ENCODE data around the gene ADD2. TPM values are rescaled to one million over a fixed set of nuclear protein-coding genes. Genes with fewer than 3 reads are reported as not detected.

Gene ADD2
- total RNA-seq, 2 experiments from 2014 or later: 4.4 to 6.4 TPM

- ChIA-PET POLR2A (no interaction called here), CTCF (no interaction called here)
- intact Hi-C loops (cut with DNase I, micrococcal nuclease): no loop called here
- H3K27ac Mint-ChIP-seq: no peak overlapping the region
- Histone ChIP-seq H3K4me1 (ENCODE audit: insufficient read depth, low read length) (no peaks in the 10 kb centered on the region), H3K27ac (ENCODE audit: low read depth in 1 of 2, low read length in 2 of 2) (no peak overlapping the region), H3K9me3 (ENCODE audit: control insufficient read depth in 1 of 2, insufficient read depth in 1 of 2, low read length in 2 of 2) (no peaks in the 10 kb centered on the region), H3K4me3 (ENCODE audit: low read length) (no peak overlapping the region), H3K27me3 (ENCODE audit: control insufficient read depth in 1 of 2, insufficient read depth in 2 of 2, low read length in 2 of 2) (no peaks in the 10 kb centered on the region), H3K36me3 (ENCODE audit: insufficient read depth, low read length) (no peaks in the 10 kb centered on the region)
- no peaks in the 10 kb centered on the region for H3K27me3 Mint-ChIP-seq
- no peak for TF ChIP-seq CTCF (IDR thresholded peaks at IDR 0.05)
- peaks cover 23% of the 10 kb centered on the region for H3K36me3 Mint-ChIP-seq (ENCODE audit: low read depth)
- DNase-seq: no peak
- no peaks in the 10 kb centered on the region for H3K9me3 Mint-ChIP-seq
- no peaks in the 10 kb centered on the region for H3K4me1 Mint-ChIP-seq (ENCODE audit: low read depth)
- H3K4me3 Mint-ChIP-seq: no peak overlapping the region
- no peak for ATAC-seq (ENCODE audit: poor library complexity)
Observed at GRCh38 chr2:70687461-70687795, 80.6 kb downstream of the ADD2 start.

- Mint-ChIP-seq H3K27me3 (no peaks in the 10 kb centered on the region), H3K4me3 (no peak overlapping the region), H3K36me3 (ENCODE audit: low read depth) (peaks cover 23% of the 10 kb centered on the region), H3K4me1 (ENCODE audit: low read depth) (no peaks in the 10 kb centered on the region), H3K9me3 (no peaks in the 10 kb centered on the region), H3K27ac (no peak overlapping the region)
- no peaks in the 10 kb centered on the region for H3K9me3 ChIP-seq (ENCODE audit: control insufficient read depth in 1 of 2, insufficient read depth in 1 of 2, low read length in 2 of 2)
- TF ChIP-seq CTCF (IDR thresholded peaks at IDR 0.05): no peak
- intact Hi-C loops (cut with DNase I, micrococcal nuclease): no loop called here
- H3K4me3 ChIP-seq (ENCODE audit: low read length): no peak overlapping the region
- no peaks in the 10 kb centered on the region for H3K36me3 ChIP-seq (ENCODE audit: insufficient read depth, low read length)
- no peaks in the 10 kb centered on the region for H3K4me1 ChIP-seq (ENCODE audit: insufficient read depth, low read length)
- DNase-seq: peak in 2 of 14 experiments; percentile 20 to 35
- POLR2A ChIA-PET: no interaction called here
- ATAC-seq (ENCODE audit: poor library complexity): no peak
- no peaks in the 10 kb centered on the region for H3K27me3 ChIP-seq (ENCODE audit: control insufficient read depth in 1 of 2, insufficient read depth in 2 of 2, low read length in 2 of 2)
- no peak overlapping the region for H3K27ac ChIP-seq (ENCODE audit: low read depth in 1 of 2, low read length in 2 of 2)
- CTCF ChIA-PET: no interaction called here
Observed at GRCh38 chr2:70686577-70687460, 81.2 kb downstream of the ADD2 start.

GRCh38 chr2:70685771-70686171, 82.2 kb downstream of the ADD2 start:
- Mint-ChIP-seq H3K9me3 (no peaks in the 10 kb centered on the region), H3K4me3 (no peak overlapping the region), H3K27me3 (no peaks in the 10 kb centered on the region), H3K4me1 (ENCODE audit: low read depth) (no peaks in the 10 kb centered on the region), H3K36me3 (ENCODE audit: low read depth) (peaks cover 19% of the 10 kb centered on the region), H3K27ac (no peak overlapping the region)
- ChIA-PET CTCF (no interaction called here), POLR2A (interaction anchor here (0.6 kb wide), 1 partner anchor 785 kb away, joined by 5 read pairs; no protein-coding TSS in a partner anchor)
- Histone ChIP-seq H3K4me3 (ENCODE audit: low read length) (no peak overlapping the region), H3K27me3 (ENCODE audit: control insufficient read depth in 1 of 2, insufficient read depth in 2 of 2, low read length in 2 of 2) (no peaks in the 10 kb centered on the region), H3K27ac (ENCODE audit: low read depth in 1 of 2, low read length in 2 of 2) (no peak overlapping the region), H3K9me3 (ENCODE audit: control insufficient read depth in 1 of 2, insufficient read depth in 1 of 2, low read length in 2 of 2) (no peaks in the 10 kb centered on the region), H3K4me1 (ENCODE audit: insufficient read depth, low read length) (no peaks in the 10 kb centered on the region), H3K36me3 (ENCODE audit: insufficient read depth, low read length) (no peaks in the 10 kb centered on the region)
- intact Hi-C loops (cut with DNase I, micrococcal nuclease): no loop called here
- no peak for TF ChIP-seq CTCF (IDR thresholded peaks at IDR 0.05)
- DNase-seq (no peak), ATAC-seq (ENCODE audit: poor library complexity) (no peak)

Data from CD4-positive, alpha-beta T cell (primary cell).